HG03571 (cell line): ENCODE data around the gene MEIS1.

Experiments
- ATAC-seq: cut with Tn5 transposase; IDR thresholded peaks from one replicate; pipeline ENCODE4 v1.9.1; 2021; ENCODE audit not compliant: unreplicated experiment

MEIS1 gene

DNA sequence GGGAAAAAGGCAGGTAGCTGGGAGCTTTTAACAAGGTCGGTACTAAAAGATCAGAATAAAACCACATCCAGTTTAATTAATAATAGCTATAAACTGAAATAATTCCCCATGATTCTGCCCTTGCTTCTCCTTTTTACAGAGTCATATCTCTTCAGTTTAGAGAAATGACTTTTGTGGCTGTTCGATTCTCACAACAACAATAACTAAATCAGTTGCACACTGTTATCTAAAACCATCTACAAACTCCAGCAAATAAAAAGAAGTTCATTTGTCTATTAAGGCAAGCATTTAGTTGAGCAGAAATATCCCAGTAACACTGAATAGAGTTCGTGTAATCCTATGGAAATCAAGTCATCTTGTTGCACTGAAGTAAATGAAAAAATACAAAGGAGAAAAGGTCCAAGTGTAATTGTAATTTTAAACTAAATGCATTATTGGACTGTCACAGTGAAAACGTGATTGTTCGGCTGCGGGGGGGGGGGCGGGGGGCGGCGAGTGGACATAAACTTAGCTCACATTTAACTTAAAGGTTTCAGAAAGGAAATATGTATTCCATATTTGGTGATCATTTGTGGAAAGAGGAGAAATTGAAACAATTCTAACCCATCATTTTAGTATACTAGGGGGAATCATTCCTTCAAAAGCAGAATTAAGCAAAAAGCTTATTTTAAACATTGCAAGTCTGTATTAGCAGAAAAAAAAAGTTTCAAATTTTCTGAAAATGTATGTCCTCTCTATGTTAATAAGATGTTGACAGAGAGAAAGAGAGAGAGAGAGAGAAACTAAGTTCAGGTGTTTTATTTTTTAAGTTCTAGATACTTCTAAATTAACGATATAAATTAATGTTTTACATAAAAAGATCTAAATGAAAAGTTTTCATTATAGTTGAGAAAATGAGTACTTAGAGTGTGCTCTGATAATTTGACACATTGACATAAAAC, 144.5 kb downstream of the MEIS1 start:
- ATAC-seq = no peak

DNA sequence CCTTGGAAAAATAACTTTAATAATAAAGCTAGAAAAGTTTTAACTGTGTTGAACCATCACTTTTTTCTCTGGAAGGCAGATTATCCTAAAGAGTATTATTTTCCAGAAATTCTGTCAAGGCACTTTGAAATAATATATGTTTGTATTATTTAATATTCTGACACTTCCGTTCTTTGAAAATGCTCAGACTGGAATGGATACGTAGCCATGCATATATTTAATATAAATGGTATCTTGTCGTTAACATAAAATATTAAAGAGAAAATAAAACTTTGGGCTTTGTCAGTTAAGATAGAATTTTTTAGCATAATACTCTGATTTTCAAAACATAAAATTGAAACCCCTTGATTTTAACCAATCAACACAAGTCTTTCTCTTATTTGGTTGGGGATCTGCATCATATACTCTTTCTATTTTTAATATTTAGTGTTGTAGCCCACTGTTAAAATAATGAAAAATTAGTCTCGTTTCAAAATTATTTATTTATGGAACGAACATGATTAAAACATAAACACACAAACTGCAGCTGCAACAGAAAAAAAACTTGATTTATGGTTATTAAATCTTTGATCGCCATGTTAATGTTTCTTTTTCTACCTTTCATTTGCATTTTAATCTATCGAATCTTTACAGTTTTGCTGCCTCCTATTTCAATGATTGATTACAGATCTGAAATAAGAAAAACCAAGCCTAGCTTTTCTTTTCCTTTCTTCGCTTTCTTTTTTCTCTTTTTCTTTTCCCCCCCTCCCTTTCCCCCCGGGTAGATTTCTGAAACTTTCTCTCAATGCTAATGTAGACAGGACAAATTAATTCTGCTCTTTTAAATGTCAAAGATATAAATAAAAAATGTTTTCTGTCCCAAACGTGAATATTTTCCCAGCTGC, 145.5 kb downstream of the MEIS1 start:
- no peak for ATAC-seq

DNA sequence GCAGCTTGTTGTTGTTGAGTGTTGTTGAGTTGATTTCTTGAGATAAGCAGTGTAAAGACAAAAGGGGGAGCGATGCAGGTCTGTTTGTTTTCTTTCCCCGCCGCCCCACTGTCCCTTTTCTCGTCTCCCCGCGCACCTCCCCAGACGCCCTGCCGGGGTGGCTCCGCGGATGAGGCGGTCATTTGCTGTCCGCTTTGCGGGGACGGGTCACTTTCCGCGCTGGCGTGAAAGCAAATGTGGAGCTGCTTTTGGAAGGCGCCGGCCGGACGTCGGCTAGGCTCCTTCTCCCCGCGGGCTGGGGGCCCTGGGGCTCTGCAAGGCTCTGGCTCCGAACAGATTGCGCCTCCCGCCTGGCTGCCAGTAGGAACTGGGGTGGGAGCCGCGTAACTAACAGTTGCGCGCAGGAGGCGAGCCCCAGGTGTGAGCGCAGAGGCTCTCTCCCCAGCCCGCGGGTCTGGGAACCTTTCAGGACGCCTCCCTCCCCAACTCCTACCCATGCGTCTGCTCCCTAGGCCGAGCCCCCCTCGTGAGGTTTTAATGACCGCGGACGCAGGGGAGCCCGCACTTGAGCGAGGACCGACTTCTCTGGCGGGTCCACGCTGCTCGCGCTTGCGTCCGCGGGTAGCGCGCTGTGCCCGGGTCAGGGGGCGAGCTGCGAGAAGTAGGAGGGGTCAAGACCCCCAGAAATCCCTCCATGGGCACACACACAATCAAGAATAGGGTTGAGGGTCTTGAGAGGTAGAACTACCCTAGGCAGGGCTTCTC, 146.6 kb downstream of the MEIS1 start:
- no peak for ATAC-seq

DNA sequence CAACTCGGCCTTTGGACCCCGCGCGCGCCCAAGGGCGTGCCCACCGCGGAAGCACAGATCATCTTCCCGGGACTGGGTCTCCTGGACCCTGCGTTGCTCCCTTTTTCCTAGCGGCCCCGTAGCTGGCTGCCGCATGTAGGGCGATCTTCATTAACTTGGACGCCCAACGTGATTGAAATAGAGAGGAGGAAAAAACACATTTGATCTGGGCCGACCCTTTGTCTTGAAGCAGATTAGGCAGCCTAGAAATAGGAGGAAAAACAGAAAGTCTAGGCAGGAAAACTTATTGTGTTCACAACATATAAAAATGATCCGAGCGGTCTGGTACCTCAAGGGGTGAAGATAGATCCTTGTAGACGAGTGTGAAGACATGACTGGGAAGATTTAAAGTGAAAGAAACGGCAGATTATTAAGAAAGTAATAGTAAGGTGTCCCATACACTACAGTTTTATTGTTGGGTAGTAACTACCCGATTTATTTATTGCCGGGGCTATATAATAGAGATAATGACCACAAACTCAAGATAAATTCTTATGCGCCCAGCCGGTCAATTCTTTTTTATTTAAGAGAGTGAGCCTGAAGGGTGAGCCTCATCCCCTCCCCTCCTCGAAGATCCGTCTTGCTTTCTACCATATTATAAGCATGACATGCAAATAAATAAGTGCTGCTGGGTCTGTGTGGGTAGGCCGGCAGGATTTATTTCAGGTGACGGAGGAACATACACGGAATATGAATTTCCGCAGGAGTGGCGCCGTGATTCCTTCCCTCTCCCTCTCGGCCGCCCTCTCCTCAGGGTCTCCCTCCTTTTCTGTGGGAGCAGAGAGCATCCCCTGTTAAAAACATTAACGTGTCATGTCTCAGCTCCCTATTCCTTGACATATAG, 147.4 kb downstream of the MEIS1 start:
- no peak for ATAC-seq

DNA sequence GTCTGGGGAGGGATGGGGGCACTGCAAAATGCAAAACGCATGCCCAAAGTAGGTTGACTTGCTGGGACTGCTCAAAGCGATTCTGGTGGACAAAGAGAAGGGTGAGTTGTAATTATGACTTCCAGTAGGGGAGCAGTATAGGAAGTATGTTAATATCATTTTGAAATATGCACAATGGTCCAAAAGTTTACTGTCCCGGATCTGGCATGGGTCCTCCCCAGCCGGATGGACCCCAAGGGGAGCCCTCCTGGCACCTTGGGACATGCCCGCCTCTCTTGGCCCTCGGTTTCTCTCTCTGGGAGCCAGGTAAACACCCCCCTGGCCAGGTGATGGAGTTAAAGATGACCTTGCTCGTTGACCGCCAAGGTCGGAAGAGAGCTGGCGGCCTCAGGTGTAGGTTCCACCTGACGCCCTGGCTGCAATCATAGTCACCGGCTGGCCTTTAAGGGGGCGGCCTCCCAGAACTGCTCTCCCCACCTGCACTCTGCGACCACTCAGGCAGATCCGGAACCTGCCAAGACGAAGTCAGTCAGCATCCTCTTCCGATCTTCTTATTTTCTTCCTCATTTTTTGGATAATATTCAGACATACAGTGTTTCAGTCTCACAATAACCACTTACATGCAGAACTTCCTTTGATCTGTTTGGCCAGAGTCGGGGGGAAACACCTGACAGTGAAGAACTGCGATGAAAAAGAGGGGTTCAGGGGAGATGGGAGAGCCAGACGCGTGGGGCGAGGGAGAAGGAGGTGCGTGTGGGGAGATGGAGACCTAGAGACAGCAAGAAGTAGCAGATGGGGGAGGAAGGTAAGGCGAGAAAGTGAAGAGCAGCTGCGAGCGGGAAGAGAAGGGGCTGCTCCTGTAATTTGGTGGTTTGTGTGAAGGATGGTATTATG, 148.3 kb downstream of the MEIS1 start:
- ATAC-seq = no peak

DNA sequence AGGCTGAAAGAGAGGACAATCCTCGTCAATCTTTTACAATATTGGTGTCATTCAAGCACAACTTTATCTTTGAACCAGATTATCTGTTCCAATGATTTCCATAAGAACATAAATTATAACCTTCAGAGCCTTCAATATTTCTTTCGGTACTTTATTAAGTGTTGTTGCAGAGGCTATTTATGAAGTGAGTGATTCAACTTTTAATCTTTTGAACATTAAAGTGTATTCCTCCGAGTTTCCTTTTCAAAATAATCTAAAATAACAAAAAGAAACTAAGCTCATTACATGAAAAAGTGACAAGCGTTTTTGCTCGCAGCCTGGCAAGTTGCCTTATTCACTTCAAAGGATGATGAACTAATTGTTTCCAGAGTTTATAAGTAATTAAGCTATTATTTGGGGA, 149.0 kb downstream of the MEIS1 start:
- no peak for ATAC-seq

DNA sequence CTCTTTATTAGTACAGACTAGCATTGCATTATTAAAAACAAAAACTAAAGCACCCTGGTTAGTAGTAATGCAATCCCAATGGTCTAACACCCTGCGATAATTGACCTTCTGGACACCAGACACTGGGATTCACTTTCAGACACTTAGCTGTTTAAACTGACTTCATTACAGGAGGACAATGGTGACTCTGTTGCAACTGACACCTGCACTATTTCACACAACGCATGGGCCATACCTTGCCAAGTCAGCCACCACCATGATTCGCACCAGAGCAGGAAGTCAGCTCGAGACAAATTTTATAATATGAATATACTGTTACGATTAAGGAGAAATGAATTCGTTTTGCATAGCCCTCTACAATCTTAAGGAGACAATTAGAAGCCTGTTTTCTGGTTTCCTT, 150.7 kb downstream of the MEIS1 start:
- no peak for ATAC-seq

DNA sequence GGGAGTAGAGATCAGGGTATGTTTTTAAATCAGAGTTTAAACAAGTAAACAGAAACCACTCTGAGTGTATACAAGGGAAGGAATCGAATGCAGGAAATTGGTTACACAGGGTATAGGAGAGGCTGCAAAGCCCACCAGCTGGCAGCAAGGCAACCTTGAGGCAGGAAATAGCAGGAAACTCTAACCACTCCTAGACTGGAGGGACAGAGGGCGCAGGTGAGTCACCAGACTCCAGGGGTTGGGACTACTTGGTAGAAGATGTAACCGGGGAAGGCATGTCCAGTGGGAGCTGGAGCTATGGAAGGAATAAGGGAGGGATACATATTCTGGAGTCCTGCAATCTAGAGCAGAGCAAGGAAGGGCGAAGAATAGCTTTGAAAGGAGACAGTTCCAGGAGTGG, 152.3 kb downstream of the MEIS1 start:
- no peak for ATAC-seq

DNA sequence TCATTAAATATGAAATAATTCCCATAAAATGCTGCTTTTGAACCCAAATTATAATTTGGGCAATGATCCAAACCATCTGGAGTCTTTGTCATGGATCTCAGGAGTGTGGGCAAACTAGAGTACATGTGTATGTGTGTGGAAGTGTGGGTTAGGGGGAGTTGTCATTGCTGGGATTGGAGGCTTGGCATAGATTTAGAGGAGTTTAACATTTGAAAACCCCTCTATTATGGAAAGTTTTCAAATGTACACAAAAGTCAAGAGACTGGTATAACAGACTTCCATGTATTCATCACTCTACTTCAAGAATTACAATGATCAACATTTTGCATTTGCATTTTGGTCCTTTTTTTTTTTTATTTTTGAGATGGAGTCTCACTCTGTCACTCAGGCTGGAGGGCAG, 159.1 kb downstream of the MEIS1 start:
- no peak for ATAC-seq

DNA sequence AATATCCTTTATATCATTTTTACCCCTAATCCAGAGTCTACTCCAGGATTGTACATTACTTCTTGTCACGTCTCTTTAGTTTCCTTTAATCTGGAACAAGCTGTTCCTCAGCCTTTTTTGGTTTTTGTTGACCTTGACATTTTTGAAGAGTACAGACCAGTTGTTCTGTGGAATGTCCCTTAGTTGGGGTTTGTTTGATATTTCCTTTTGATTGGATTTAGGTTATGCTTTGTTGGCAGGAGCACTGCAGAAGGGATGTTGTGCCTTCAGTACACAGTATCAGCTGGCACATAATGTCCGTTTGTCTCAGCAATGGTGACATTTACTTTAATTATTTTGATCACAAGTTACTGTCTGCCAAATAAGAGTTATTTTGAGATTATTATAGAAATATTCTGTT, 160.6 kb downstream of the MEIS1 start:
- no peak for ATAC-seq

DNA sequence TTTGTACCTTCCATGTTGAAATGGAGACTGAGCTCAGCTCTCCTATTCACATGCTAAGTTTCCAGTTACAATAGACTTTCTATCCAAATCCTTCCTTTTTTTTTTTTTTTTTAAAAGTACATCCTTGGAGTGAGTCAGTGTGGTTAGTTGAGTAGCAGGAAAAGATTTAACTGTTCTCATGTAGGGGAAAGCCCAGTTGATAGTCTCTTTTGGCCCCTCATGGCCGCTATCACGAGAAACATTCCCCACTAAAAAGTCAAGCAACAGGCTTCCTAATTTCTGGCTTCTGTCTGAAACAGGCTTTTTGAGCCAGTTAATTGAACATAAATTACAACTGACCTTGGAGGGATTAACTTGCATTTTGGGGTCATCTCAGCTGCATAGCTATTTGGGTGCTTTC, 161.3 kb downstream of the MEIS1 start:
- ATAC-seq = no peak

DNA sequence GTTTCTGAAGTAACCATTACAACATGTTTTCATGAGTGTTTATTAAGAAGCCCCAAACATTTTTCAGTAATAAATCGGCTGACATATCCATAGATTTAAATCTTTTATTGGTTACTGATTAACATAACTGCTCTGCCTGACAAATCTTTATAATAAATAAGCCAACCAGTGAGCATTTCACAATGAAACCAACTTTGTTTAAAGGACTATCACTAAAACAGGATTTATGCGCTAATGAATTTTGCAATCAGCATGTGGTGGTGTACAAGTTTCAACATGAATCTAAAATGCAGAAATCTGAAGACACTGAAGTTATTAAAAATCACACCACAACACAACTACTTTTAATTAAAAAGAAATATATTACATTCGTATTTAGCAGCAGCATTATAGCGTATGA, 166.7 kb downstream of the MEIS1 start:
- no peak for ATAC-seq

DNA sequence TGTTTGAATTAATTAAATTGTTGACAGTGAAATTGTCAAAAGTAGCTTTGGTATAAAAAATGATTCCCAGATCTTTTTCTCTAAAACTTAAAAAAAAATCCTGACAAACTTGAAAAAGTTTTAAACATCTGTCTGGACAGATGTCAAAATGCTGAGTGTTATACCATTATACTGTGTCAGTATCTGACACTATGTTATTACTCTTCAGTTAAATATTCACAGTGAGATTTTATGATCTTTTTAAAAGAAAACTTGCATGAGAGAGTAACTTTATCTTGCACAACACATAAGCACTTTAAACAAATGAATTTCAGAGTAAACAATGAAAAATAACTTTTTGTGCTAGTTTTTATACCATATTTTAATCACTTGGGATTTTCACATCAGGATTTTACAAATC, 167.4 kb downstream of the MEIS1 start:
- ATAC-seq = no peak

DNA sequence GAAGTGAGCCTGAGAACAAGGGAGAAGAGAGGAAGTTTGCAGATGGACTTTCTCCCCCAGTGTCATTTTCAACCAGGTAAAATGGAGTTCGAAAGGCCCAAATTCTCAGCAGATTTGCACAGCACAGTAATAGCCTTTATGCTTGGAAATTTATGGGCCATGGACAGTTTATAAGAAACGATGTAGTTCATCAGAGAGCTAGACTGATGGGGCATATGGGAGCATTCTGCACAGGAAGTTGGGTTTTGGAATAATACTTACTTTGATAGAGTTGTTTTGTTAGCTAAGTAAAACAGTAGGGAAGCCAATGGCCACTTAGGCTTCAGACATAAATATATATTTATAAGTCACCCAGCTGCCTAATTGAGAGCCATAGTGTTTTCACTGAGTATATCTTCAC, 169.4 kb downstream of the MEIS1 start:
- no peak for ATAC-seq

DNA sequence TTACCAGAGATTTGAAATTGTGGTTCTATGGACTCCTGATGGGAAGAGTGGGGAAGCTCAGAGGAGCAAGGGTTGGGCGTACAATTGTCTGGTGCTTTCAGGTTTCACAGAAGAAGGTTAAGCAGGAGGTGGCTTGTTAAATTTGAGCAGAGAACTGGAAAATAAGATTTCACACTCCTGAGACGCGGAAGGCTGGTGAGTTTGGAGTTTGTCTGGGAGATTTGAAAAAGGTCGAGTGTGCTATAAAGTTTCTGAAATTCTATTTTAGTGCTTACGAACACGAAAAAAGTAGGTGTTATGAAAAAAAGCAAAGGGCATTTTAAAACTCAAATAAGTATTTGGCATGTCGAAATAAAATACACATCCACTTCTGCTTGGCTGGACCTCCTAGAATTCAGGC, 170.1 kb downstream of the MEIS1 start:
- no peak for ATAC-seq

DNA sequence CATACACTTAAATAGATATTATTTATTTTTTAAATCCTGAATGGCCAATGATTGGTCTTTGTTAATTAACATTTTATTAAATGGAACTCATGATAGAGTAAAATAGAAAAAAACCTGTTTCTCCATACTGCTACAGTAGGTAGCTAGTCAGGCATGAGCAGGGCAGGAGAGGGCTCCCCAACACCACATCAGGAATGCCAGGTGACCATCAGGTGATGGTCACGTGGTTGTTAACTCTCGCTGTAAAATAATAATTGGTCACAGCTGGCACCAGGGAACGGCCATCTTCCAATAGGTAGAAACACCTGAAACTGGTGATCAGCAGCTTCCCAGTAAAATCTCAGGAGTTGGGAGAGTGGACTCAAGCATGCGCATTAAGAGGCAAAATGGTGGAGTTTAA, 172.2 kb downstream of the MEIS1 start:
- ATAC-seq = no peak
